Immature natural killer cell (primary cell): Measurements from ENCODE around the gene MSN. TPM values are rescaled to one million over a fixed set of nuclear protein-coding genes. Genes with fewer than 3 reads are reported as not detected.
A peak's percentile ranks its signal among the peaks of the same experiment; 100 is the strongest.
"Not testable (repeated sequence)": the region's sequence is repeated elsewhere in the genome, so short reads cannot be mapped to it uniquely, and the experiment has no call there.

ENCODE experiments used
- DNase-seq, 3 donors: peaks; one replicate each; pipeline ENCODE4 v3.0.0; 2022; ENCODE audit warnings: mixed read lengths in 1 of 3
- H3K27ac Mint-ChIP-seq, 6 donors: one replicate each; pipeline ENCODE4 v1.8.0; 2020; ENCODE audit warnings: mixed read lengths in 6 of 6, mild to moderate bottlenecking in 5 of 6, inconsistent platforms in 4 of 6, moderate library complexity in 3 of 6
- H3K27me3 Mint-ChIP-seq, 3 donors: one replicate each; pipeline ENCODE4 v1.8.0; 2020 to 2021; ENCODE audit warnings: low read depth in 3 of 3, mild to moderate bottlenecking in 3 of 3, mixed read lengths in 3 of 3, moderate library complexity in 3 of 3, inconsistent platforms in 1 of 3
- H3K36me3 Mint-ChIP-seq, 3 donors: one replicate each; pipeline ENCODE4 v1.8.0; 2020; ENCODE audit warnings: mixed read lengths in 3 of 3, inconsistent platforms in 2 of 3, mild to moderate bottlenecking in 2 of 3
- H3K4me1 Mint-ChIP-seq, 2 donors: one replicate each; pipeline ENCODE4 v1.8.0; 2020; ENCODE audit warnings: inconsistent platforms in 2 of 2, mild to moderate bottlenecking in 2 of 2, mixed read lengths in 2 of 2, moderate library complexity in 1 of 2
- H3K4me3 Mint-ChIP-seq, 5 donors: one replicate each; pipeline ENCODE4 v1.8.0; 2020; ENCODE audit warnings: mild to moderate bottlenecking in 5 of 5, mixed read lengths in 5 of 5, inconsistent platforms in 3 of 5, moderate library complexity in 3 of 5
- H3K9me3 Mint-ChIP-seq, 6 donors: one replicate each; pipeline ENCODE4 v1.8.0; 2020; ENCODE audit warnings: mild to moderate bottlenecking in 6 of 6, mixed read lengths in 6 of 6, inconsistent platforms in 4 of 6, moderate library complexity in 3 of 6
- polyA plus RNA-seq, 3 donors: library from polyadenylated mRNA; unstranded; fragments of 300-500 nt; fragmentation: Illumina TruSeq; gene quantifications; one replicate each; pipeline ENCODE4 v1.2.3, GENCODE V29; 2021

MSN gene
- polyA plus RNA-seq, 3 donors from 2014 or later, result 1,039 to 1,577 (median 1,568) TPM

GRCh38 chrX:65652098-65652497 lies 15.4 kb upstream of the MSN start:
- peaks cover 14 to 15% of the 10 kb centered on the region in 2 donors for H3K4me1 Mint-ChIP-seq
- no peak overlapping the region for H3K4me3 Mint-ChIP-seq
- DNase-seq, result no peak
- no peaks in the 10 kb centered on the region for H3K9me3 Mint-ChIP-seq
- peaks cover 0 to 2% (median 2%) of the 10 kb centered on the region in 3 donors for H3K27me3 Mint-ChIP-seq
- no peak overlapping the region for H3K27ac Mint-ChIP-seq
- no peaks in the 10 kb centered on the region for H3K36me3 Mint-ChIP-seq

- H3K27me3 Mint-ChIP-seq, H3K9me3 Mint-ChIP-seq, H3K36me3 Mint-ChIP-seq, DNase-seq: not testable (repeated sequence)
- H3K4me3 Mint-ChIP-seq, result peak overlapping the region; percentile 60 to 89 (median 76)
- peaks cover 35 to 36% of the 10 kb centered on the region in 2 donors for H3K4me1 Mint-ChIP-seq
- H3K27ac Mint-ChIP-seq, result peak overlapping the region; percentile 81 to 96 (median 88)
Observed at GRCh38 chrX:65657009-65657441, 10.4 kb upstream of the MSN start.

- Mint-ChIP-seq H3K27ac (peak overlapping the region in 3 of 6 donors; percentile 55 to 84 (median 63)), H3K36me3 (no peaks in the 10 kb centered on the region), H3K9me3 (no peaks in the 10 kb centered on the region), H3K4me1 (peaks cover 42 to 43% of the 10 kb centered on the region in 2 donors), H3K4me3 (peak overlapping the region in 1 of 5 donors; percentile 43), H3K27me3 (peaks cover 0 to 5% (median 2%) of the 10 kb centered on the region in 3 donors)
- DNase-seq, result no peak
Observed at GRCh38 chrX:65657659-65658058, 9.8 kb upstream of the MSN start.

- Mint-ChIP-seq H3K4me3 (peak overlapping the region in 1 of 5 donors; percentile 43), H3K9me3 (no peaks in the 10 kb centered on the region), H3K4me1 (peaks cover 47 to 48% of the 10 kb centered on the region in 2 donors)
Observed at GRCh38 chrX:65658229-65658628, 9.2 kb upstream of the MSN start.

GRCh38 chrX:65667157-65667502 lies 324 bp upstream of the MSN start:
- Mint-ChIP-seq H3K4me3 (peak overlapping the region; percentile 53 to 79 (median 75)), H3K9me3 (no peaks in the 10 kb centered on the region), H3K36me3 (peaks cover 0 to 9% (median 2%) of the 10 kb centered on the region in 3 donors), H3K27me3 (peaks cover 4 to 7% (median 6%) of the 10 kb centered on the region in 3 donors), H3K4me1 (peaks cover 60 to 75% of the 10 kb centered on the region in 2 donors), H3K27ac (peak overlapping the region; percentile 65 to 92 (median 85))
- DNase-seq, result no peak

More at GRCh38 chrX:65658229-65658628, 9.2 kb upstream of the MSN start:
- H3K27ac Mint-ChIP-seq, result peak overlapping the region in 2 of 6 donors; percentile 36 to 60
- H3K36me3 Mint-ChIP-seq, result no peaks in the 10 kb centered on the region
- DNase-seq, result no peak
- H3K27me3 Mint-ChIP-seq, result peaks cover 0 to 5% (median 2%) of the 10 kb centered on the region in 3 donors

- peak; percentile 50 to 59 (median 56) for DNase-seq
- peak overlapping the region; percentile 95 to 97 (median 95) for H3K4me3 Mint-ChIP-seq
Observed at GRCh38 chrX:65668377-65669310, 1.2 kb downstream of the MSN start.

GRCh38 chrX:65671286-65671685 lies 3.8 kb downstream of the MSN start:
- Mint-ChIP-seq H3K27me3 (peaks cover 4 to 7% (median 6%) of the 10 kb centered on the region in 3 donors), H3K4me3 (peak overlapping the region; percentile 86 to 97 (median 87)), H3K9me3 (no peaks in the 10 kb centered on the region), H3K27ac (peak overlapping the region; percentile 84 to 93 (median 90)), H3K36me3 (peaks cover 7 to 25% (median 11%) of the 10 kb centered on the region in 3 donors), H3K4me1 (peaks cover 73 to 87% of the 10 kb centered on the region in 2 donors)
- no peak for DNase-seq

More at GRCh38 chrX:65668377-65669310, 1.2 kb downstream of the MSN start:
- Mint-ChIP-seq H3K36me3 (peaks cover under 1 to 14% (median 11%) of the 10 kb centered on the region in 3 donors), H3K4me1 (peaks cover 58 to 75% of the 10 kb centered on the region in 2 donors), H3K9me3 (no peaks in the 10 kb centered on the region), H3K27me3 (peaks cover 4 to 7% (median 6%) of the 10 kb centered on the region in 3 donors), H3K27ac (peak overlapping the region; percentile 81 to 94 (median 92))

- Mint-ChIP-seq H3K36me3 (peaks cover 7 to 25% (median 11%) of the 10 kb centered on the region in 3 donors), H3K4me1 (peaks cover 73 to 87% of the 10 kb centered on the region in 2 donors)
Observed at GRCh38 chrX:65671966-65672365, 4.5 kb downstream of the MSN start.

GRCh38 chrX:65673857-65674203 lies 6.4 kb downstream of the MSN start:
- peaks cover 0 to 2% (median 1%) of the 10 kb centered on the region in 3 donors for H3K27me3 Mint-ChIP-seq
- H3K27ac Mint-ChIP-seq, result peak overlapping the region; percentile 86 to 93 (median 91)
- no peak for DNase-seq
- H3K36me3 Mint-ChIP-seq, result peaks cover 7 to 30% (median 9%) of the 10 kb centered on the region in 3 donors
- peaks cover 83 to 99% of the 10 kb centered on the region in 2 donors for H3K4me1 Mint-ChIP-seq
- peak overlapping the region; percentile 86 to 97 (median 87) for H3K4me3 Mint-ChIP-seq
- H3K9me3 Mint-ChIP-seq, result no peaks in the 10 kb centered on the region

More at GRCh38 chrX:65671966-65672365, 4.5 kb downstream of the MSN start:
- DNase-seq, result no peak
- H3K27me3 Mint-ChIP-seq, result peaks cover 4 to 6% (median 4%) of the 10 kb centered on the region in 3 donors
- no peaks in the 10 kb centered on the region for H3K9me3 Mint-ChIP-seq
- H3K27ac Mint-ChIP-seq, result peak overlapping the region; percentile 84 to 93 (median 90)
- H3K4me3 Mint-ChIP-seq, result peak overlapping the region; percentile 86 to 97 (median 87)

- Mint-ChIP-seq H3K27ac (peak overlapping the region; percentile 86 to 93 (median 91)), H3K36me3 (peaks cover 7 to 30% (median 9%) of the 10 kb centered on the region in 3 donors), H3K9me3 (no peaks in the 10 kb centered on the region), H3K27me3 (peaks cover 0 to 2% (median 1%) of the 10 kb centered on the region in 3 donors), H3K4me3 (peak overlapping the region; percentile 86 to 97 (median 87)), H3K4me1 (peaks cover 83 to 99% of the 10 kb centered on the region in 2 donors)
- DNase-seq, result peak in 1 of 3 donors; percentile 29
Observed at GRCh38 chrX:65674204-65674893, 6.9 kb downstream of the MSN start.

GRCh38 chrX:65677954-65678469 lies 10.6 kb downstream of the MSN start:
- H3K36me3 Mint-ChIP-seq, result peaks cover 2 to 21% (median 11%) of the 10 kb centered on the region in 3 donors
- H3K4me1 Mint-ChIP-seq, result peaks cover 88 to 99% of the 10 kb centered on the region in 2 donors
- no peak for DNase-seq
- H3K27me3 Mint-ChIP-seq, result peaks cover 1 to 3% (median 2%) of the 10 kb centered on the region in 3 donors
- H3K4me3 Mint-ChIP-seq, result peak overlapping the region; percentile 47 to 72 (median 61)
- no peaks in the 10 kb centered on the region for H3K9me3 Mint-ChIP-seq
- H3K27ac Mint-ChIP-seq, result peak overlapping the region; percentile 19 to 86 (median 79)

- peaks cover 90 to 99% of the 10 kb centered on the region in 2 donors for H3K4me1 Mint-ChIP-seq
- H3K36me3 Mint-ChIP-seq, result peaks cover 0 to 18% (median 7%) of the 10 kb centered on the region in 3 donors
- H3K27ac Mint-ChIP-seq, result peak overlapping the region; percentile 19 to 79 (median 47)
- H3K4me3 Mint-ChIP-seq, result peak overlapping the region; percentile 56 to 72 (median 58)
- peaks cover 1 to 3% (median 2%) of the 10 kb centered on the region in 3 donors for H3K27me3 Mint-ChIP-seq
- H3K9me3 Mint-ChIP-seq, result no peaks in the 10 kb centered on the region
- no peak for DNase-seq
Observed at GRCh38 chrX:65679071-65679540, 11.7 kb downstream of the MSN start.

- Mint-ChIP-seq H3K27ac (peak overlapping the region; percentile 60 to 88 (median 82)), H3K36me3 (peaks cover 3 to 10% (median 4%) of the 10 kb centered on the region in 3 donors), H3K27me3 (peaks cover 0 to 3% (median 1%) of the 10 kb centered on the region in 3 donors), H3K4me1 (peaks cover 92 to 98% of the 10 kb centered on the region in 2 donors), H3K9me3 (no peaks in the 10 kb centered on the region), H3K4me3 (peak overlapping the region; percentile 15 to 79 (median 67))
- DNase-seq, result no peak
Observed at GRCh38 chrX:65681810-65682209, 14.4 kb downstream of the MSN start.
